ENCODE measurements around the gene GRIP2.

GRIP2 gene

GRCh38 chr3:14488286-14489041 is 51.7 kb downstream of the GRIP2 start:
- DNase-seq (ENCODE audit: low read depth) = no peak
- H3K4me3 ChIP-seq (ENCODE audit: control insufficient read depth, low read depth, low read length) = no peak overlapping the region
- no peak for TF ChIP-seq CTCF (conservative IDR thresholded peaks at IDR 0.05; ENCODE audit: control insufficient read depth, insufficient read depth, low read depth, low read length)

- no peak for TF ChIP-seq CTCF (conservative IDR thresholded peaks at IDR 0.05; ENCODE audit: control insufficient read depth, insufficient read depth, low read depth, low read length)
- H3K4me3 ChIP-seq (ENCODE audit: control insufficient read depth, low read depth, low read length) = no peak overlapping the region
- no peak for DNase-seq (ENCODE audit: low read depth)
Measured at GRCh38 chr3:14487821-14488220, 52.3 kb downstream of the GRIP2 start.

- no peak for DNase-seq (ENCODE audit: low read depth)
- no peak for TF ChIP-seq CTCF (conservative IDR thresholded peaks at IDR 0.05; ENCODE audit: control insufficient read depth, insufficient read depth, low read depth, low read length)
- H3K4me3 ChIP-seq (ENCODE audit: control insufficient read depth, low read depth, low read length) = no peak overlapping the region
Measured at GRCh38 chr3:14487086-14487485, 53.1 kb downstream of the GRIP2 start.

- no peak for DNase-seq (ENCODE audit: low read depth)
- H3K4me3 ChIP-seq (ENCODE audit: control insufficient read depth, low read depth, low read length) = no peak overlapping the region
- no peak for TF ChIP-seq CTCF (conservative IDR thresholded peaks at IDR 0.05; ENCODE audit: control insufficient read depth, insufficient read depth, low read depth, low read length)
Measured at GRCh38 chr3:14486460-14486859, 53.7 kb downstream of the GRIP2 start.

GRCh38 chr3:14485981-14486380 is 54.2 kb downstream of the GRIP2 start:
- no peak for DNase-seq (ENCODE audit: low read depth)
- H3K4me3 ChIP-seq (ENCODE audit: control insufficient read depth, low read depth, low read length) = no peak overlapping the region
- TF ChIP-seq CTCF (conservative IDR thresholded peaks at IDR 0.05; ENCODE audit: control insufficient read depth, insufficient read depth, low read depth, low read length) = no peak

- no peak for DNase-seq (ENCODE audit: low read depth)
- TF ChIP-seq CTCF (conservative IDR thresholded peaks at IDR 0.05; ENCODE audit: control insufficient read depth, insufficient read depth, low read depth, low read length) = no peak
- H3K4me3 ChIP-seq (ENCODE audit: control insufficient read depth, low read depth, low read length) = no peak overlapping the region
Measured at GRCh38 chr3:14484741-14485140, 55.4 kb downstream of the GRIP2 start.
